GM21390 (cell line): Measurements from ENCODE around the gene CFAP100.

Experiments
- ATAC-seq: cut with Tn5 transposase; IDR thresholded peaks from one replicate; pipeline ENCODE4 v1.9.1; 2021; ENCODE audit not compliant: unreplicated experiment

CFAP100 gene

DNA sequence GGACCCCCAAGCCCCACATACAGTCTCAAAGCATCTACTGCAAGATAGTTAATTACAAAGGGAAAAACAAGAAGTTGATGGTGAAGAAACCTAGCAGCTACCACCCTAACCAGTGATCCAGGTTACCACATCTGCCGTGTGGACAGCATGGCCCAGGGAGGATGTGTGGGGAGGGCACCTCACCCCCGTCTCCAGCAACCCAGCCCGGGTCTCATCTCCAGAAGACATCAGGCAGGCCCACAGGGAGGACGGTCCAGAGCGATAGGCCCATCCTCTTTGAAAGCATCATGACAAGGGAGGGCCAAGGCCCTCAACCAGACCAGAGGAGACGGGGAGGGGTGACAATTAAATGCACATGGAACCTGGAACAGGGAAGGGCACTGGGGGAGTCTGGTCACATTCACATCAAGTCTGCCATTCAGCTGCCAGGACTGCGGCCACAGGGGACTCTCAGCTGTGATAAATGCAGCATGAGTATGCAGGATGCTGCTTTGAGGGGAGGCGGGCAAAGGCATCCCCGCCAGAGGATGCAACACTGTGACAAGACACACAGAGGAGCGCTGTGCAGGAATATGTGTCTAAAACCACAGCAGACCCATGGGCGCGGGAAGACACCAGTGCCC is 62.2 kb downstream of the CFAP100 start:
- no peak for ATAC-seq

DNA sequence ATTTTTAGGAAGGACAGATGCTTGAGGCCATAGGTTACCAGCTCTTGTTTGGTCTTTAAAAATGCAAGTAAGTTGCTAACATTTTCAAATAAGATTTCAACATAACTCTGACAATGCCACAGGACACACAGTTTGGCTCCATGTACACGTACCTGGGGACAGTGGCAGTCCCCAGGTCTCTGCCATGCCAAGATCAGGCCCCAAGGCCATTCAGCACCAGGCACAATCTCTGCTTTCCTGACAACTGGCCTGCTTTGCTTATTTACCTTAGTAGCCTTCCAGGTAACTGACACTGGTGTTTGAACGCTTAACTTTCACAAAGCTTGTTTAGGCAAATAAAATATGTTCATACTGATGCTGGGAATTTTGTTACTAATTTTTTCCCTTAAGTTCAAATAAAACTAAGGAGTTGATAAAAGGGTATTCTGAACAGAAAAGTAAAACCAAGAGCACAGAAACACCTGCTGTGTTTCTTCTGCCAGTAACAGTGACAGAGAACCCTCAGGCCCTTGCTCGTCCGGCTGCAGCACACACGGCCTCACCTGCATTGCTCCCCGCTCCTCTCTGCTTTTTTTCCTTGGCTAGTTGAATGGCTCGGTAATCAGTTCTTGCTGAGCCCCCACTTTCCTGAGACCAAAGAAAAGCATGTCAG is 64.5 kb downstream of the CFAP100 start:
- ATAC-seq: no peak

DNA sequence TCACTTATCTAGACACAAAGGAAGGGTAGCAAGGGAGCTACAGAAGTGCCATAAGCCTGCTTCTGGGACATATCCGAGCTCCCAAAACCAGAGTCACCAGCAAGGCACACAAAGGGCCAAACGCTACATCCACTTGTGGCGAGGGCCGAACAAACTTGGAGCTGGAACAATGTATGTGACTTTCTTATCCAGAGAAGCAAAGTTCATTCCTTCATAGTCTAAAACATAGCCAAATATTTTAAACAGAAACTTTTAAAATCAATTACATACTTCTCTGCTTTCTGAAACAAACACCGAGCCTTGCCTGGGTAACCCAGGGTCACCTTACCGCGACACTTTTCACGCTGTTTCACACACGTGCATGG is 65.0 kb downstream of the CFAP100 start:
- no peak for ATAC-seq

DNA sequence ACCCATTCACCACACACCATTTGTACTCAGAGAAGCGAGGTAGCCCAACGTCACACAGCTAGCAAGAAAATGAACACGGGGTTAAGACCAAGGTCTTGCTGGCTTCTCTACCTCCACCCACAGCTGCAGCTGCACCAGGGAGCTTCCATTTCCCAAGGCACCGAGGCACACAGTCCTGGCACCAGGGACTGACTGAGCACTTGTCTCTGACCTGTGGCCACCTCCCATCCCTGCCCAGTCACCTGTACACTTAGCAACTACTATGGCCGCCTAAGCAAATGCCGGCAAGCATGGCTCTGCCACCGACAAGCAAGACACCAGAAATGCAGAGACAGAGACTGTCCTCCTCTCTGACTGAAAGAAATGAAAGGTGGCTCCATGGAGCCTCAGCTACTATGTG is 65.7 kb downstream of the CFAP100 start:
- ATAC-seq: no peak

DNA sequence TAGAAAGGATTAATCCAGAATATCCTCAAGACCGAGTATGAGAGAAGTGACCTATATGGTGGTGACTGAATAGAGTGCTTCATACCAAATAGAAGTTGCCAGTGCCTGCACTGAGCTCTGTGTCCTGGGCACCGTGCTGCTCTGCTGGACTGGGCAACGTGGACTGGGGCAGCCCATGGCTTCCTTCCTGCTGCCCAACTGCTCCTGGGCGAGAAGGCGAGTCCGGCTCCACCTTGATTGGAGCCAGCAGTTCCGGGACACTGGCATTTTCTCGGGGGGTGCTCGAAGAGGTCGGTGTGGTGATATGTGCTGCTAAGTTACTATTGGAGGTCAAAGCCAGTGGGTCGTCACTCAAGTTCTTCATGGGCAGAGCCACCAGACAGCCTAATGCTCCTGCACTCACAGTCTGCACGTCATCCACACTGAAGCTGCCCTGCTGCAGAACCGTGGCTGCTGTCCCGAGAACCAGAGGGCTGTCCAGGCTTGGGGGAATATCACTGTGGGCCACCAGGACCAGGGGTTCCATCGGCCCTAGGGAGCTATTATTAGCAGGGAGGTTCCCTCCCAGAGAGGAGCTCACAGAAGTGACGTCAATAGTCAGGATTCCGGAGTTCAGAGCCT is 66.9 kb downstream of the CFAP100 start:
- ATAC-seq: no peak

DNA sequence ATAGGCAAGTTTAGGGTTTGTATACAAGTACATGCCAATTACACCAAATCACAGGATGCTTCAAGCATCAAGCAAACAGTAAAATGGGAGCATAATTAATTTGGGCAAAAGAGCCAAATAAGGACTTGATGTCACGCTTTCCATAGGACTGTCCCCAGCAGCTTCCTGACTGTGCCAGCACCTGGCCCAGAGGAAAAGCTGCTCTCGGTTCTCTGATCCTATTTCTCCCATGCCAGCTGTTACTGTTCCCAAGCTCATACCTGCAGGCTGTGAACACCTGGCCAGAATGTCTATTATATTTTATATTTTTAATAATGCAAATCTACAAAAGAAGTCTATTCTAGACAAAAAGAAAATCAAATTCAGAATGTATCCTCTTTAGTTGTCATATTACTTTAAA is 68.8 kb downstream of the CFAP100 start:
- ATAC-seq: no peak

DNA sequence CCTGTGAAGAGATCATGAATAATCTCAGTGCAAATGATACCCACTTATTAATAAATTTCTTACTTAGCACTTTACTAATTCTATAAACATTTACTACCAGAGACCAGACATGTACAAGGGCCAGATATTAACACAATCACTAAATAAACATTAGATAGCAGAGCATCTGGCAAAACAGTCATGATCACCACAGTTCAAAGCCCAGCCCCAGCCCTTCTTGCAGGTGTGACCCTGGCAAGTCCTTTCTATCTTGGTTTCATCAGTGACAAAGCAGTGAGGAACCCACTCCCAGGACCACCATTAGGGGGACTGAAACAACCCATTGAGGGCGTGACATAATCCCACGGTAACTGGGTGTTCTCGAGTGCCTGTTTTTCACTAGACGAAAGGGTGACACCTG is 69.4 kb downstream of the CFAP100 start:
- ATAC-seq: no peak

DNA sequence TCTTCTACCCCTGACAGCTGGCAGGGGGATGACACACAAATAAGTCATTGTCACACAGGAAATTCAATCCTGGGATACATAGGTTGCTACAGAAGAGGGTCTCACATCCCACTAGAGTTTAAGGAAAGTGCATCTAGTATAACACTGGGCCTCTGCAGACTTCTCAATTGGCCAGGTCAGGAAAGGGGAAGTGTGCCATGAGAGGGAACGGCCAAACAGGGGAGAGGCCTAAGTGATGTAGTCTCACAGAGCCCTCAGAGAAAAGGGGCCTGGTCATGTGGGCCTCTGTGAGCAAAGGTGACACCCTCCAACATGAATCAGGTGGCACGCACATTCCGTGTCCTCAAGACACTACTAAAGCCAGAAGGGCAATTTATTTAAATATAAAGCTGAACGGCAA is 69.8 kb downstream of the CFAP100 start:
- ATAC-seq: no peak

DNA sequence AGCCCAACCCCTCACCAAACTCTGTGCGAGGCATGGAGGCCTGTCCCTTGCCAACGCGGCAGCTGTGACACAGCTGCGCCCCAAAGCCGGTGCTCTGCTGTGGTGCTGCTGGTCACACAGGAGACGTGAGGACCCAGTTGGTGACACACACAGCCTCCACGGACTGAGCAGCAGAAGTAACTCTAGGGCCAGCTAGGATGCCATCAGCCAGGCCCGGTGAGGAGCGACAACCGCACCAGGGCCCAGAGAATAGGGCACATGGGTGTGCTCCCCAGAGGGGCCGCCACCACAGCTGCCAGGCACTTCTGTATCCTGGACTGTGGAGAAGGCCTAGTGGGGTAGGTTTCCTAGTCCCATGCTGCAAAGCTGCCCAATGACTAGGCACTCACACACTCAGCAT is 70.3 kb downstream of the CFAP100 start:
- no peak for ATAC-seq

DNA sequence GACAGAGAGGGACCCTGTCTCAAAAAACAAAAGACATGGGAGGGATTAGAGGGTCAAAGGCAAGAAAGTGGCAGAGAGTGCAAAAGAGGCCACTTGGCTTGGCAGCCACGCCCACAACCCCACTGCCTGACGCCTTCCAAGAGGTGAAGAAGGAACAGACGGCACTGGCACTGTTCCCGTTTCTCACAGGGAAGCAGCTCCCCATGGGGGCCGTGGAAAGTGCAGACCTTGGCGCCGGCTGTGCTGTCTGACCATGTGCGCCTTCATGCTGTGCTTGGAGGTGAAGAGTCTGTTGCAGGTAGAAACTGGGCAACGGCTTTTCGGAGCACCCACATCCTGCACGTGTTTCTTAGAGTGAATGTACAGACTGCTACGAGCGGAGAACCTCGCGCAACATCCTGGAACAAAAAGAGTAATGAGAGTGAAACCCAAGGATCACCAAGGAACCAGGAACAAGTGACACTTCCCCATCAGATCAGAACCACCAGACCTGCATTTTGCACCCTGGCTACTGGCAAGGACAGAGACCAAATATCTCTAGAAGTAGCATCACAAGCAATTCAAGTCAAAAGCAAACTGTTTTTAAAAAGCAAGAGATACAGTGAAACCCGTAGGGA is 71.3 kb downstream of the CFAP100 start:
- ATAC-seq: no peak

DNA sequence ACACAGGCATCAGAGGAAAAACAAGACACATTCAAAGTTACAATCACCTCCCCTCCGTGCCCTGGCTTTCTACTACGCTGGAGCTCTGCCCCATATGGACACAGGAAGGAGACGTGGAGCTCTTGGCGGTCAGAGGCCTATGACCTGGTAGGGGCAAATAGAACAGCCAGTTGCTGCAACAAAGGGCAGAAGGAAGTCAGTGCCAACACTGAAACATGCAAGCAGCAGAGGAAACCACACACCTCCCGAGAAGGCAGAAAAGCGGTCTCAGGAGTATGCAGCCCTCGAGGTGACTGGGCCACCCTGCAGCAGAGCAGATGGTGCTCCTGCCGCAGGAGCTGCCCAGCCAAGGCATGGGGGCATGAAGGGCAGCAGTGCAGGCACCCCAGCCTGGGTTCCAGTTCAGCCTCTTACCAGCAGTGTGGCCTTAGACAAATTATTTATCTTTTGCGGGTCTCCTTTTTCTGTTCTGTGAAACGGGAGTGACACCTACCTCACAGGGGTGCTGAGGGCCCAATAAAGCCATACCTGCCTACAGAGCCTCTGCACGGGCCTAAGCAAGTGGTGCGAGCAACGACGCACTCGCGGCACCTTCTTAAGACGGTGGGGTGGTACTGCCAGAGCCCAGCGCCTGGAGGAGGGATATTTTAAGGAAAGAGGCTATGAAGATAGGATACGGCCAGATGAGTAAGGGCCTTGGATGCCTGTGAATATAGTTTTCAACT is 72.3 kb downstream of the CFAP100 start:
- no peak for ATAC-seq

DNA sequence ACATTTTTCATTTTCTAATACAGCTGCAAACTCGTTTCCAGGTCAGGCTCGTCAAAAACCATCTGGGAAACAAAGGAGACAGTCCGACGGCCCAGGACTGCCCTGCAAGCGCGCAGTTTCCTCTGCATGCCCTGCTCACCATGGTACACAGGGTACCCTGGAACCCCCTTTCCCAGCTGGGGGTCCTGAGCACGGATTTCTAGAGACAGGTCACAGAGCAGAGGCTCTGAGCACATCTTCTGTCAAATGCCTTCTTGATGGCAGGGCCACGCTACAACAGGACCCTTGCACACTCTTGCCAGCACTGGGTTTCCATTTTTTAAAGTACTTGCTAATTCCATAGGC is 72.9 kb downstream of the CFAP100 start:
- ATAC-seq: no peak

DNA sequence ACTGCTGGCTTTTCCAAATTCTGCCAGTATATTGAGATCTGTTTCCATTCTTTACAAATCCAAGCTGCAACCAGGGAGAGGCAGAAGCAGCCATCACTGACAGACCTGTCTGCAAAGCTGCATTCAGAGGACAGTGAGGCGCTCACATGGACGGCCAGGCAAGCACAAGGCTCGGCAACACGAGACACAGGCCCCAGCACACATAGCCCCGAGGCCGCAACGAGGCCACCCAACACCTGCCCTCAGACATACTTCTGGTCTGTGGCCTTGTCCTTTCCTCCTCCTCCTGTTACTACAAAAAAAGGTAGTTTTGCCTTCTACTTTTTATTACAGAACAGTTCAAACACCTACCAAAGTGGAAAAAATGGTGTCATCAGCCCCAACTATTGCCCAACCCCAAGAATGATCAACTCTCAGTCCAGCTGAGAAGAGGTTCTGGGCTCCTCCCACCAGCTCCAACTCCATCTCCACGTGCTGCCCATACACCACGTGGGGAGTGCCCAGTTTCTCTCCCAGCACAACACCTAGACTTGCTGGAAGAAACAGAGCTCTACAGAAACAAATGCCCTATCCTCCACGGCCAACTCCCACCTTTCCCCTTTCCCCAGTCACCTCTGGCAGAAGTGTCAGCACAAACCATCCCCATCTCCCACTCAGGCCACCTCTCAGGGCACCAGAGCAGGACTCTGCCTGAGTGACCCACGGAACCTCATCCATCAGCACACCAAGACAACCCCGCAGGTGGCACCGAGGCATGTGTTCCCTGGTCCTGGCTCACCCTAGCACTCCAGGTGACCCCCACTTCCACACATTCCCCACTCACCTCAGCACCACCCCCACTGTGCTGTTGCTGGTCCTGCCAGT is 73.6 kb downstream of the CFAP100 start:
- ATAC-seq: no peak

DNA sequence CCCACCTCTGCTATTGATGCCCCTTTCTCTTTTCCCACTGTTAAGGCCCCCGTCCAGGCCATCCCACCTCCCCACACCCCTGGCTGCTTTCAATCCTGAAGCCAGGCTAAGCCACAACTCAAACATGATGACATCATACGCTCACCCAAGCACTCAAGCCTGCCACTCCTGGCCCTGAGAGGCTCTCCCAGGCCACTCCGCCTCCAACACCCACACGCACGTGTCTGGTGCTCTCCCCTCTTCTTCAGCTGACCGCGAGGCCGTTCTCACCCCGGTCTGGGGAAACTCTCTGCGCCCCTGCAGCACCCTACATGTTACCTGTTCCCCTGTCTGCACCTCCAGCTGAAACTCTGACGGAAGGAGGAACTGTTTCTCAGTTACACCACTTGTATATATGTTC is 74.8 kb downstream of the CFAP100 start:
- no peak for ATAC-seq

DNA sequence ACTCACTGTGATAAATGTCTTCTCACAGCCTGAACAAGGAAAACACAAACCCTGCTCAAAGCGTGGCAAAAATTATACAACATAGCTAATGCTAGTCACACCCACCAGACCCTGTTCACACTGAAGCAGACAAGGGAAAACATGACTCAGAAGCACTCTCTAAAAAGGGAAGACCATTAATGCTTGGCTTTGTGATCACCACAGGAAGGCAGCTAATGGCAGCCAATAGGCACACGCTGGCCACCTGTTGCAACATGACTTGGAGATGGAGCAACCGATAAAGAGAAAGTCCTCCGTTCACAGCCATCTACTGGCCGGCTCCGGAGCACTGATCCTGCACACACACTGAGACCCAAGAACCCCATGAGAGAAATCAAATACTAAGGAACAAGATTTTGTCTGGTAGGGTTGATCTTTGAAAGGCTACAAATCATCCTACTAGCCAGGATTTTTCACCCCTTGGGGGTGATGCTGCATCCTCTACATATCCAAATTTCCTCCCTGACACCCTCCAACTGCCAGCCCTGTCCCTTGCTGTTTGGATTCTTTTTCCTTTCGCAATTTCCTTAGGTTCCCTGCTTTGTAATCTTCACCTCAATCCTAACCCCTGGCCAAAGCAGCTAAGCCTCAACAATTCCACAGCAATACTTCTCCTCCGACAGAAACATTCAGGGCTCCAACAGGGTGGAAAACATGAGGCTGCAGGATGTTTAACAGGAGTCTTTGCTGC is 77.7 kb downstream of the CFAP100 start:
- ATAC-seq: no peak

DNA sequence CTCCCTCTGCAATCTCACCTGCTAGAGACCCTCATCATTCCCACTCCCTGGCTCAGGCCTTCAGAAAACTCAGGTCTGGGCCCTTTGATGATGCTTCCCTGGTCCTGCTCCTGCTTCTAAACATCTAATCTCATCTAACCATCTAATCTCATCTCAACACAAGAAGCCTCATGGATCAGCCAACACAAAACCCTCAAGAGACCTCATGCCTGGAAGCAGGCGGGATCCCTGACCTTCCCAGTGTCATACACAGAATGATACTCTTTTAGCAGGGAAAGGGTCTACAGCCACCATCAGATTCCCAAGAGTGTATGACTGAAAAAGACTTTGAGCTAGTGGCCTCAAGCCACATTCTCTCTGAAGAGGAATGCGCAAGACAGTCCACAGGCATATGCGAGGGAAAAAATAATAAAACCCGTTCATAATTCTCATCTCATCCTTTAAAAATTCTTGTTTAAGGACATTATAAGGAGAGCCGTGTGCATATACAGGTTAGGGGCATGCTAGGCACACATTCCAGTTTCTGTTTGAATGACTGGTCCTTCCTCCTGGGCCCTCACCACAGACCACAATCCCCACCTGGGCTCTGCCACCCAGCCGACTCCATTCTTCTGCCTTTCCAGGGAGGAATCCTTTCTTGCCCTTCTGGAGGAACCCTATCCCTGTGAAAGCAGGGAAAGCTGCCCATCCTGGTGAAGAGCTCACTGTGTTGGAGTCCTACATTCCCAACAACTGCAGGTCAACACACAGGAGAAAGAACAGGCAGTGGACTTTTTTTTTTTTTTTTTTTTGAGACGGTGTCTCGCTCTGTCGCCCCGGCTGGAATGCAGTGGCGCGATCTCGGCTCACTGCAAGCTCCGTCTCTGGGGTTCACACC is 78.8 kb downstream of the CFAP100 start:
- no peak for ATAC-seq

DNA sequence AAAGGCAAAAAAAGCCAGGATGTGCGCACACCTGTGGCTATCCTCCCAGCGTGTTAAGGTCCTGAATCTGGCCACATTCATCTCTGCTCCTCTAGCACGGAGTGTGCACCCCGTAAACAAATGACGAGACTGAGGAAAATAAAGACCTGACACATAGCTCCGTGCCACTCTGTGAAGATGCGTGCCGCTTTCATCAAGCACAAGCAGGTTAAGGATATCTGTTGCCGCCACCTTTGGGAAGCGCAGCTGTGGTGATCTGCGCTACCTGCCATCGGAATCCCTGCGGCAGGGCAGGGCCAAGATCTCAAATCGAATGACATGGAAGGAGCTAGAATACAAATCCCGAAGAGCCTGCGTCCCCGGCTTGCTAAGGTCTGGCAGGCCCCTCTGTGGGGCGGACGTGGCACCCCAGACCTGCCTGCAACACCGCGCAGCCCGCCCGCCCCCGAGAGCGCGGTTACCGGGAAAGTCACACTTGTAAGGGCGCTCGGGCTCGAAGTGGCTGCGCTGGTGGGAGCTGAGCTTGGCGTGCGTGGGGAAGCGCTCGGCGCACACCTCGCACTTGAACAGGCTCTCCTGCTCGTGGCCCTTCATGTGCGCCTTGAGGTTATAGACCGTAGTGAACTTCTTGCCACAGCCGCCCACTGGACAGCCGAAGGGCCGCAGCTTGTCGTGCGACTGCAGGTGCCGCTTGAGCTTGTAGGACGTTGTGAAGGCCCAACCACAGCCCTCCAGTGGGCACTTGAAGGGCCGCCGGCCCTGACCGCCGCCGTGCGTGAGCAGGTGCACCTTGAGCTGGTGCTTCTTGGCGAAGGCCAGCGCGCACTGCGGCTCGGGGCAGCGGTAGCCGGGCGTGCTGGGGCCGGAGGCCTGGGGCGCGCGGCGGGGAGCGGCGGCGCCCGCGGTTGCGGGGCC is 80.0 kb downstream of the CFAP100 start:
- peak; percentile 19 for ATAC-seq
